GM21786 (cell line): ENCODE results near the gene UAP1L1.
"Not testable (repeated sequence)": the region's sequence is repeated elsewhere in the genome, so short reads cannot be mapped to it uniquely, and the experiment has no call there.

Experiments
- ATAC-seq: cut with Tn5 transposase; IDR thresholded peaks from one replicate; pipeline ENCODE4 v1.9.1; 2021; ENCODE audit not compliant: unreplicated experiment

The UAP1L1 gene

DNA sequence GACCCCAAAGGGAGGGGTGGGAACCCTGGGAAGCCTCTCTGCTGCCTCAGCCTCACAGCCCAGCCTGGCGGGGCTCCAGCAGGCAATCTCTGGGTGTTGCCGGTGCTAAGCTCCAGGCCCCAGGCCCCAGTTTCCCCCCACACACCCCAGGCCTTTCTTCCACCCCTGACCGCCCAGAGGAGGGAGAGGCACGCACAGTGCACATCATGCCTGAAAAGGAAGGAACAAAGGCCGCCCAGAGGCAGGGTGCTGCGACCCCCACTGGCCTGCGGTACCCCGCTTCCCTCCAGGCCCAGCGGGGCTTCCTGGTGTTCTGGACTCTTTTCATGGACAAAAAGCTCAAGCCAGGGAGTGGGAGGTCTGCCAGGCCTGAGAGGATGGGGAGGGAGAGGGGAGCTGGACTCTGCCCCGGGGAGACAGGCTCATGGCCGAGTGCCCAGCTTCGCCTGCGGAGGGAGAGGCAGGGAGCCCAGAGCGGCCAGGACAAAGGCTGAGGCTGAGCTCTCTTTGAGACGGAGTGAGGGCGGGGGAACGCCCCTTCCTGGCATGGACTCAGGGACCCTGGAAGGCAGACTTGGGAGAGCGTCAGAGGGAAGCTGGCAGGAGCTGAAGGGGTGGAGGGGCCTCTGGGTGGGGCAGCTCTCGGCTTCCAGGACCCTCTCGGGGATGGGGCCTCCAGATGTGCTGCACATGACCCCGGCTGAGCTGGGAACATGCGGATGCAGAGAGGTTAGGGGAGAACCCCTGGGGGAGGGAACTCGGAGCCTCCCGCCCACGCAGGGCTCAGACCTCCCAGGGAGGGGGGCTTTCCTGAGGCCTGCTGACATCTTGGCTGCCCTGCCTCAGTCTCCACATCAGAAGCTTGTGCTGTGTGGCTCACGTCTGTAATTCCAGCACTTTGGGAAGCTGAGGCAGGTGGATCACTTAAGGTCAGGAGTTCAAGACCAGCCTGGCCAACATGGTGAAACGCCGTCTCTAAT, 21.6 kb upstream of the UAP1L1 start:
- no peak for ATAC-seq

DNA sequence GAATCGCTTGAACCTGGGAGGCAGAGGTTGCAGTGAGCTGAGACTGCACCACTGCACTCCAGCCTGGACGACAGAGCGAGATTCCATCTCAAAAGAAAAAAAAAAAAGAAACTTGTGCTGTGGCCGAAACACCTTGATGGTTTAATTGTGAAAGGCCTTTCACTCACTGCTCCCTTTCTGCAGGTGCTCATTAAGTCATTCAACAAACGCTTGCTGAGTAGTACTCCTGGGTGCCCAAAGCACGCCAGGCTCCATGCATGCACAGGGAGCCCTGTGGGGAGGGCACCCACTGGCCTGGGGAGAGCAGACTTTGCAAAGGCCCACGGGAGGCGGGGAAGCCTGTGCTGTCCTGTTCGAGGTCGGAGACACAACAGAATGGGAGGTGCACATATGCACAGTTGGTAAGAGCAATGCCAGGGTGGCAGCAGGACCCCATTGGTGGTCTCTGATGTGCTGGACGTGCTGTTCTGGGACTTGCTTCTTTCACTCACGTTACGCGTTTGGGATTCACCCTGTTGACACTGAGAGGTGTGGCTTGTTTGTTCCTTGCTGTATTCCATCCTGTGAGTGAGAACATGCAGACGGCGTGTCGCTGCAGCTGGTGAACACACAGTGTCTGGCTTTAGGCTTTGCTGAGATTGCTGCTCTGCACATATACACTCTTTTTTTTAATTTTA, 20.4 kb upstream of the UAP1L1 start:
- no peak for ATAC-seq

DNA sequence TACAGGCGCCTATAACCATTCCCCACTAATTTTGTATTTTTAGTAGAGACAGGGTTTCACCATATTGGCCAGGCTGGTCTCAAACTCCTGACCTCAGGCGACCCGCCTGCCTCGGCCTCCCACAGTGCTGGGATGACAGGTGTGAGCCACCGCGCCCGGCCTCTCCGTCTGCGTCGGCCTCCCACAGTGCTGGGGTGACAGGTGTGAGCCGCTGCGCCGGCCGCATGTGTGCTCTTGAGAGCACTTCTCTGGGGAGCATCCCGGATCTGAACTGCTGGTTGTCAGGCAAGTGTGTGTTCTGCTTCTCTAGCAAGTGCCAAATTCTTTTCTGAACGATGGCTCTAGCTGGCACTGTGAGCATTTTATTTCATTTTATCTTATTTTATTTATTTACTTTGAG, 19.8 kb upstream of the UAP1L1 start:
- no peak for ATAC-seq

DNA sequence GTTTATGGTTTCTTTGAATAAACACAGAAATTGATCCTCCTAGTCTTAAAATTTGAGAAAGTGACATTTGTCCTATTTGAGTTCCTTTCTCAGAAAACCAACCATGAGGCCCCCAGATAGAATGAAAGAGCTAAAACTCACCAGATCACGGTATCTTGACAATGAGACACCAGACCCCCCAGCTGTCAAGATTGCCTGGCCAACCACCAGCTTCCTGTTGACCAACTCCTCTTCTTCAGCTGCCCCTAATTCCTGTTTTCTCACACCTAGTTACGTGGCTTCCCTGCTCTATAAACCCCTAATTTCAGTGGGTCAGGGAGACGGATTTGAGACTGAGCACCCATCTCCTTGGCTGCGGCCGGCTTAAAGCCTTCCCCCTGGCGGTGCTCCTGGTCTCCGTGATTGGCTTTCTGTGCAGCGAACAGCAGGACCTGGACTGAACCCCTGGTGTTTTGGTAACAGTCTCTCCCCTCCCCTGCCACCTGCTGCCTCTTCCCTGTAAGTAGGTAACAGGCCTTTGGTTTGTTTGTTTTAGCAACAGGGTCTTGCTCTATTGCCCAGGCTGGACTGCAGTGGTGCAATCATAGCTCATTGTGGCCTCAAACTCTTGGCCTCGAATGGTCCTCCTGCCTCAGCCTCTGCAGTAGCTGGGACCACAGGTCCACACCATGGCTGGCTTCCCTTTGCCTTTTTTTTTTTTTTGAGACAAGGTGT, 18.6 kb upstream of the UAP1L1 start:
- no peak for ATAC-seq

DNA sequence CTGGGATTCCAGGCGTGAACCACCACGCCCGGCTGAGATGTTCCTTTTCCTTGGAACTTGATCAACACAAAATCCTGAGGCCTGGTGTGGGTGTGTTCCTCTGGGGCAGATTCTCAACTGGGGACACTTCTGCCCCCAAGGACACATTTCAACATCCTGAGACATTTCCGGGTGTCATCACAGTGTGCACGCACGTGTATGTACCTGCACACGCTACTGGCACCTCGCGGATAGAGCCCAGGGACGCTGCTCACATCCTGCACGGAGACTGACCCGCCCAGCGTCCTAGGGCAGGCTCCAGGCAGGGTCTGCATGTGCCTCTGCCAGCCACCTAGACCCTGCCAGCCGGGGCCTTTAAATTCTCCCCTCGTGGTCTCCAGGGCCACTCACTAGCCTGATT, 14.9 kb upstream of the UAP1L1 start:
- no peak for ATAC-seq

DNA sequence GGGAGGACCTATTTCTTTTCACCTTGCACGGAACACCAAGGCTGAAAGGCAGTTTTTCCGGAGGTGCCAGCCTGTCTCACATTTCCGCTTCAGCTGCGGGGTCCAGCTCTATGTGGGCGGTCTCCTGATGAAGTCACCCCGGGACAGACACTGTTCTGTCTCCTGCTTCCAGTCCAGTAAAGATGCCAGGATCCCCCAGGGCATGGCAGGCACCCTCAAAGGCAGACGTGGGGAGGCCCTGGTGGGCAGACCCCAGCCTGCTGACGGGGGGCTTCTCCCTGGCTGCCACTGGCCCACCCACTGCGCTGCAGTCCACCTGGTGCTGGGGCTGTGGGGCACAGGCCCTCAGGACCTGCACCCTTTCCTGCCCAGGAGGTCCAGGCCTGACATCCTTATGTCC, 14.5 kb upstream of the UAP1L1 start:
- not testable (repeated sequence) for ATAC-seq

DNA sequence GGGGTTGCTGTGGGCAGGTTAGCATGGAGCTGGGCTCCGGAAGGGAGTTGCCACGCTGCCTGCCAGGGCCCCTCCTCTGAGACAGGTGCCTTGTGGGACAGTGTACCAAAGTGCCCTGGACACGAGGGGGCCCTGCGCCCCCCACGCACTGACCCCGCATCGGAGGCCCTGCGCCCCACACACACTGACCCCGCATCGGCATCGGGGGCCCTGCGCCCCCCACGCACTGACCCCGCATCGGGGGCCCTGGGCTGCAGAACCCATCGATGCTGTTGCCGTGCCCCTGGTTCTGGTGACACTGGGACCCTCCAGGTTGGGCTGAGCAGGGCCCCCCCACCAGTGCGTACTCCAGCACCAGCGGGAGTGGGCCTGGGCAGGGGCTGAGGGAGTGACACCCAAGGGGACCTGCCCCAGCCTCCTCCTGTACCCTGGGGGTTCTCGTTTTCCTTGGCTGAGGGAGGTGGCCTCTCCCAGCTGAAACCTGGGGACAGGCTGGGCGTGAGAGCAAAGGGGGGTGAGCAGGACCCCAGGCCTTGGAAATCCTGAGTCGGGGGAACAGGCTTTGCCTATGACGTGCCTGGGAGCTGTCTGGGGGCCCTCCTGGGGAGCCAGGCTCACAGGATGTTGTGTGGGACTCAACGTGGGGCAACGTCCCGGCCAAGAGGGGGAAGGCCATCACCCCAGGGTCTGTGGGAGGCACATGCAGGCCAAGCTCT, 13.8 kb upstream of the UAP1L1 start:
- no peak for ATAC-seq

DNA sequence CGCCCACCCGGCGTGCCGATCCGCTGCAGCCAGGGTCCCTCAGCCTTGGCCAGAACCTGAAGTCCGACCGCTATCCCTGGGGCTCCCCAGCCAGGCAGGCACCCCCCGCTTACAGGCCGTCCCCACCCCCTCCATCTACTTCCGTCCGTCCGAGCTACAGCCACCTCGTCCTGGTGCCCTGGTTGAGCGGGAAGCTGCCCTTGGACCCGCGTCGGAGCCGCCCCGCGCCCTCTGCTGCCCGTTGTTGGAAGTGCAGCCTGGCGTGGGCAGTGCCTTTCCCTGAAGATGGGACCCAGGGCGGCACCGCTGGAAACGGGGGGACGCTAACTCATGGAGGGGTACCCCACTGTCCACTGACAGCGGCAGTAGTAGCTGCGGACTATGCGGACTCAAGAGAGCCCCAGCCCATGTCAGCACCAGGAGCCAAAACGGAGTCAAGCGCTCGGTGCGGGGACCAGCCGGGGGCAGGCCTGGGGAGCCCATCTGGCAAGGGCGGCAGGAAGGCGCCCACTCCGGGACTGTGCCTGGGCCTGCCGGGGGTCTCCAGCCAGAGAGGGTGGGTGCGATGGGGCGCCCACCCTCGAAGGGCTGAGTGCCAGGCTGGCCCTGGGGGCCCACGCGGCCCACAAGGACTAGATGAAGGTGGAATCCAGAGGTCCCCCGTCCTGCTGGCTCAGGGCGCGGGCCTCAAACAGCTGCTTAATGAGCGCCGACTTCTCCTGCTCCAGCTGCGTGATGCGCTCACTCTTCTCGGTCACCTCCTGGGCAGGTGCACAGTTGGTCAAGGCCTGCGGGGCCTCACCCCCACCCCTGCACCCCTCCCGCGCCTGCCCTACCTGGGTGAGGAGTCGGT, 13.1 kb upstream of the UAP1L1 start:
- ATAC-seq: no peak

DNA sequence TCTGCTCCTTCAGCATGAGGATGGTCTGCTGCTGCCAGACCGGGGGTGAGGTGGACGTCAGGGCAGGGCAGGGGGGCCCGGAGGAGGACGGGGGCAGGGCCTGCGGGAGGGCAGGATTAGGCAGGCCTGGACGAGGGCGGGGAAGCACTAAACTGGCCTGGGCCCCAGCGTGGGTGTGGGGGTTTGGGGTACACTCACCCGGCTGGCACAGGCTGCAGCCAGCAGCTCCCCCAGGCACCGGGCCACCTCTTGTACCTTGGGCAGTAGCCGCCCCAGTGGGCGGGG, 12.5 kb upstream of the UAP1L1 start:
- ATAC-seq: no peak

DNA sequence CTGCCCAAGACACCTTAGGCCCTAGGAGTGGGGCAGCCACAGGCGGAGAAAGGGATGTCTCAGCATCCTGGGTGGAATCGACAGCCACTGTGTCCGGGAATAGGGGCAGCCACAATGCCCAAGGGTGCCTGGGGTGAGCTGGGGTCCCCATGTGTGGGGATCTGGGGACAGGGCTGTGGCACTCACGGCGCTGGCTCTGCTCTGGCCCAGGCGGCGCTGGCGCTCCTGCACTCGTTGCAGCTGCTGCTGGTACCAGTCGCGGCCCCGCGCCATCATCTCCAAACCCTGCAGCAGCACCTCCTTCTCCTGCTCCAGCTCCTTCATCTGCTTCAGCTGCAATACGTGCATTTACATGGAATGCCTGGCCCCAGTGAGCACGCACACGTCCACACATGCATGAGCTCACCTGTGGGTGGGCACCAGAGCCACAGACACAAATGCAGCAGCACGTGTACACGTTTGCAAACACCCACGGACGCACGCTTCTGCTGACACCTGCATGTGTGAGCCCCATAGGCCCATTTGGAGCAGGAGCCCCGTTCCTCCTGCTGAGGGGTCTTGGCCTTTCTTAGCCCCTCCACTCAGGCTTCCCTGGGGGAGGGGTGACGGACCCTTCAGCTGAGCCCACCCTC, 11.9 kb upstream of the UAP1L1 start:
- ATAC-seq: no peak

DNA sequence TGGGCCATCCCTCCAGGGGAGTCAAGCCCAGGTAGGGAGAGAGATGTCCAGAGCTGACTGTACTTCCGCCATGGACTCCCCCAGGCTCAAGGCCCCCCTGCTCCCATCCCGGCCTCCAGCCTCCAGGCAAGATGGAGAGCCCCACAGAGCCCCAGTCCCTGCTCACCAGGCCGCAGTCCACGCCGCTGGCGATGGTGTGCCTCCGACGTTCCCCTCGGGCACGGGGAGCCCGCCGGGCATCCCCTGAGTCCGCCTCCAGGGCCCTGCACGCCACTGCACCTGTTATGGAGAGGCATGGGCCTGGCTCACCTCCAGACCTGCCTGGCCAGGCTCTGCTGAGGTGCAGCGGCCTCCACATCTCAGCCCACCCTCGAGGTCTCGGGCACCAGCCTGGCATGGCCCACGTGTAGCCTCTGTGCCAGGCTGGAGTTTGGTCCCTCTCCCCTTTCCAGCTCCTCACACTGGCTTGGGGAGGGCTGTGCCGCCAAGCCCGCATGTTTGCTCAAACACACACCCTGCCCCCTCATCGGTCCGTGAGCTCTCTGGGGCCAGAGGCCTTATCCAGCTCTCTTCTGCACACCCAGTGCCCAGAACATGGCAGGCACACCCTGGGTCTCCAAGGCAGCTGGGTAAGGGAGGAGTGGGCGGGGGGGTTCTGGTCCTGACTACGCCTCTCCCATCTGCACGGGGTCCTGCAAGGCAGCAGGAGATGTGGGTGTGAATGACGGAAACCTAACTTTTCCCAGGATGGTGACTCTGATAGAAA, 11.0 kb upstream of the UAP1L1 start:
- ATAC-seq: no peak

DNA sequence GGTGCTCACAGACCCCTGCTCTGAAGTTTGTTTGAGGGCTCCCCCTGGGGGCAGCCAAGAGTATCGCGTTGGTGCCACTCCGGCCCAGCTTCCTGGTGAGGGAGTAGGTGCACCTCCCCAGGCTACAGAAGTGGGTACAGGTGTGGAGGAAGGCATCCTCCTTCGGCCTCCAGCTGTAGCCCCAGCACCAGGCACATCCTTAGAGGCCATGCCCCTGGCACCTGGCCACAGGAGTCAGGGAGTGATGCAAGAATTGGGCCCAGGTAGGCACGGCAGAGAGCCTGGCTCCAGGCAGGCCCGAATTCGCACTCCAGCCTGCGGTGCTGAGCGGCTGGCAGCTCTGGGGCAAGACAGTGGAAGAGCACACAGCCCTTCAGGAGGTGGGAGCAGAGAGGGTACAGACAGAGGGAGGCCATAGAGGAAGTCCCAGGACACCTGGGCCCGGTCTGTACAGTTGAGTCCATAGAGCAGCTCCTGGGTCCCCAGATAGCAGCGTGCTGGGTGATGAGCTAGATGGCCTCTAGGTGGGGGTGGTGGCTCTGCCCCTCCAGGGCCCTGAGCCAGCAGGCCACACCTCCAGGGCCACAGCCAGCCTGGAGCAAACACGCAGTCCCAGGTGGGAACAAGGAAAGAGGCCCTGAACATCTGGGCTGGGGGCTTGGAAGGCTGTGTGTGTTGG, 9.3 kb upstream of the UAP1L1 start:
- ATAC-seq: no peak

DNA sequence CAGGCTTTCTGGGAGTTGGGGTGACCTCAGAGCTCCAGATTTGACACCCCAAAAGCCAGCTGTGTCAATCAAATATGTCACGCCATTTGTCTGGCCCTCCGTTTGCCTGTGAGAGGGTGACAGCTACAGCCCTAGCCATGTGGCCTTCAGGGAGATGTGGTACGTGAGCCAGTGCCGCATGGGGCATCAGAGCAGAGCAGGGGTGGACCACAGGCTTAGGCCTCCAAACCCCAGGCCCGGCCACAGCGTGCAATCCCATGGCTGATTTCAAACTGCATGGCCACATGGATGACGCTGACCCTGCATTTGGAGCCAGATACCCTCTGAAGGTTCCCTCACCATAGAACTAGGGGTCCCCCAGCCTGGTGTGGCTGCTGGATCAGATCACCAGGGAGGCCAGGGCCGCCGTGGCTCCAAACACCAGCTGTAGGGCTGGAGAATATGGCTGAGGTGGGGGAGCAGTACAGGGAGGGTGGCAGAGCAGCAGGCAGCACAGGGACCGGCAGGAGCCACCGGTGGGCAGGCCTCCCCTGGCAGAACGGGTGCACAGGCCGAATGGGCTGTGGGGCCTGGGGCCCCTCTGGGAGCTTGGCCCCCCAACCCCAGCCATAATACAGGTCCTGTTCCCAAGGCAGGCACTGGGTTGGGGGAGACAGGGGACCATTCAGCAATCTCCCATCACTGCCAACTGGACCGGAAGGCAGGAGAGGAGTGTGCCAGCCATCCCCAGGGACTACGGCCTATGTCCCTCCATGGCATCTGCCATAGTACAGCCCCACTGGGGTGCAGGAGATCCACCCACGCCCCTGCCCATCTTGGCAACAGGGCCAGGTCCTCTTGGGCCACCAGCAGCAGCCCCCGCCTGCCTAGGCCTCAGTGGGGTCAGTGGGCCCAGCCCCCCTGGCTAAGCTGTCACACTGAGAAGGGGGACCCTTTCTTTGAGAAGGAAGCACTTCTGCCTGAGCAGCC, 8.5 kb upstream of the UAP1L1 start:
- ATAC-seq: no peak

DNA sequence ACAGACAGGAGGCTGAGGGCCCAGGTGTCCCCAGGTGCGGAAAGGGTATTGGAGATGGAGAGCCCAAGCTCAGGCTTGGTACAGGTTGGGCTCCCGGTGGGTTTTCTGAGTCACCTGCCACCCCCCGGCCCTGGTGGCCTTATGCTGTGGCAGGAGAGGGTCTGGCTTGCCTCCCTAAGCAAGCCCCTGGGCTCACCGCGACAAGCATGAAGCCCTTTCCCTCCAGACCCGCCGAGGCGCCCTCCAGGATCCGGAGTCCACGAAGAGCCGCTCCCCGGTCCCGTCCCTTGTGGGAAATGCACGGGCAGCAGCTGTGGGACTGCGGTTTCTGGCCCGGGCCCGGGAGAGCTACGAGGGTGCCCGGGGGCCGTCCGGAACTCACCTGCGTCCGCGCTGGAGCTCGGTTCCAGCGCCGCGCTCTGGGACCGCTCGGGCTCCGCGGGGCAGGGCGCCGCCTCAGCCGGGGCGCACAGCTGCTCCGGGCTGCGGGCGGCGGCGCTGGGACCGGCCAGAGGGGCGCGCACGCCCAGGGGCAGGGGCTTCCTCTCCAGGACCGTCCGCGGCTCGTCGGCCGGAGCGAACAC, 7.7 kb upstream of the UAP1L1 start:
- ATAC-seq: no peak

DNA sequence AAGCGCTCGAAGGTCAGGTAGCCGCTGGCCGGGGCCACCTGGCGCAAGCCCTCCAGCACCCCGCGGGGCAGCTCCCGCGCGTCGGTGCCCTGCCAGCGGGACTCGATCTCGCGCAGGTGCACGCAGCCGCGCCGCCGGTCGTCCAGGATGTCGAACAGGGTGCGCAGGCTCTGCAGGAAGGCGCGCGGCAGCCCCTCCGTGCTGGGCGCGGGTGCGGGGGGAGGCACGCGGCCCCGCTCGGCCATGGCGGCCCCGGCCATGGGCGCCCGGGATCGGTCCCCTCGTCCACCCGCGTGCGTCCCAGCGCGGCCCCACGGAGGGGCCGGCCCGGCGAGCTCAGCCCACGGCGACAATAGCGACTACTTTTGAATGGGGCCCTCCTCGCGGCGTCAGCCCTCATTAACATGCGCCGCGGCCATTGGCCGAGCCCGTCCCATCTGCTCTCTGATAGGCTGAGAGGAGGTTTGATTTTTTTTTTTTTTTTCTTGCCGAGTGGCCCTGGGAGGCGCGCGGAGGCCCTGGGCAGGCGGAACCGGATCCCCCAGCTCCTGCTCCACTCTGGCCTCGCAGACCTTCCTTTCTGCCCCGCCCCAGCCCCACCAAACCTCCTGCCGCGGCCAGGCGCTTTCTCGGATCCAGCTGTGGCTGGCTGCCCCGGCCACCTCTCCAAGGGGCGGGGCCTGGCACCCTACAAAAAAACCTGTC, 7.0 kb upstream of the UAP1L1 start, which contains the start of gene SAPCD2:
Gene SAPCD2 (minus strand): TSS at position 357 of the 705 bp plus-strand sequence. CDS start 97 bp downstream, at position 260.
- ATAC-seq: peak; percentile 73

DNA sequence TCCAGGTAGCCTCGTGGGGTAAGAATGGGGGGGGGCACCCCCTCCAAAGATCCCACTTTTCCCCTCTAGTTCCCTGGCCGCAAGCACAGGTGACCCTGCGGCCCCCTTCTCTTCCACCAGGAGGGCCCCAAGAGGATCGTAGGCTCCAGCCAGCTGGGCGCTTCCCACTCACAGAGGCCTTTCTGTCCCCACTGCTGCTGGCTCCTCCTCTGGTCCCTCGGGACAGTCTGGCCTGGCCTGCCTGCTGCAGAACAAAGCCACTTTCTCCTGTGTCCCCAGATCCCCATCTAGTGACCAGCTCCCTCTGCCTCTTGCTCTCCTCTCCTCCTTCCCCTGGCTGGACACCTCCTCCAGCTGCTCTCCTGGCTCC, 6.4 kb upstream of the UAP1L1 start:
- ATAC-seq: no peak
